OCI-LY1 (cell line): ENCODE data around the gene SAMMSON.

ENCODE experiments used
- EZH2 ChIP-seq: fragments of 200-600 bp; sonication (generic), shearing (Covaris generic); IDR thresholded peaks from 2 replicates; pipeline ENCODE4 v1.8.0; 2017; ENCODE audit warnings: borderline replicate concordance, mixed run types, mild to moderate bottlenecking, antibody characterized with exemption, low read length, moderate library complexity, mixed read lengths
- TF ChIP-seq, protein P1 (sequence below): fragments of 200-600 bp; sonication (generic), shearing (Covaris generic); IDR thresholded peaks from 2 replicates; pipeline ENCODE4 v1.5.1; 2017; ENCODE audit warnings: mild to moderate bottlenecking, antibody characterized with exemption, low read length, moderate library complexity, mixed read lengths

GRCh38 chr3:69972672-69973071 lies 26.9 kb upstream of the SAMMSON start:
- TF ChIP-seq, protein P1, sequence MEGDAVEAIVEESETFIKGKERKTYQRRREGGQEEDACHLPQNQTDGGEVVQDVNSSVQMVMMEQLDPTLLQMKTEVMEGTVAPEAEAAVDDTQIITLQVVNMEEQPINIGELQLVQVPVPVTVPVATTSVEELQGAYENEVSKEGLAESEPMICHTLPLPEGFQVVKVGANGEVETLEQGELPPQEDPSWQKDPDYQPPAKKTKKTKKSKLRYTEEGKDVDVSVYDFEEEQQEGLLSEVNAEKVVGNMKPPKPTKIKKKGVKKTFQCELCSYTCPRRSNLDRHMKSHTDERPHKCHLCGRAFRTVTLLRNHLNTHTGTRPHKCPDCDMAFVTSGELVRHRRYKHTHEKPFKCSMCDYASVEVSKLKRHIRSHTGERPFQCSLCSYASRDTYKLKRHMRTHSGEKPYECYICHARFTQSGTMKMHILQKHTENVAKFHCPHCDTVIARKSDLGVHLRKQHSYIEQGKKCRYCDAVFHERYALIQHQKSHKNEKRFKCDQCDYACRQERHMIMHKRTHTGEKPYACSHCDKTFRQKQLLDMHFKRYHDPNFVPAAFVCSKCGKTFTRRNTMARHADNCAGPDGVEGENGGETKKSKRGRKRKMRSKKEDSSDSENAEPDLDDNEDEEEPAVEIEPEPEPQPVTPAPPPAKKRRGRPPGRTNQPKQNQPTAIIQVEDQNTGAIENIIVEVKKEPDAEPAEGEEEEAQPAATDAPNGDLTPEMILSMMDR: no peak
- no peak for TF ChIP-seq EZH2
